Spleen (tissue), 7 donors: ENCODE measurements around the gene CENPVL1.

Experiments
- CTCF ChIP-seq, 11 experiments: fragments of 200-600 bp in 7 of 11; fragments of 450-650 bp in 4 of 11; sonication (generic) in 4 of 11; IDR thresholded peaks in 8 of 11; conservative IDR thresholded peaks in 3 of 11; 1 replicate in 7 of 11; 2 replicates in 4 of 11; pipeline versions ENCODE4 v1.4.0 to v1.8.0; 2016 to 2021; ENCODE audit warnings: antibody characterized with exemption in 11 of 11, inconsistent platforms in 4 of 11, mild to moderate bottlenecking in 1 of 11
- POLR2A ChIP-seq, 3 donors: fragments of 450-650 bp; IDR thresholded peaks; one replicate each; pipeline ENCODE4 v1.5.1; 2017; ENCODE audit warnings: antibody characterized with exemption in 3 of 3, mild to moderate bottlenecking in 1 of 3
- donor health status: DM: no; HTN: no; CAD: no; lungs with moderate emphysema.
- donor health status: DM: no; HTN: no; CAD: no.
- donor health status: DM: no; HTN: no; CAD: no.

GRCh38 chrX:51747671-51748070 lies 37.4 kb downstream of the CENPVL1 start:
- TF ChIP-seq POLR2A (IDR thresholded peaks at IDR 0.05), result no peak
- TF ChIP-seq CTCF (IDR thresholded peaks at IDR 0.05 in 8 of 11, conservative IDR thresholded peaks at IDR 0.05 in 3 of 11), result no peak
